Activated CD8-positive, alpha-beta memory T cell treated with anti-CD3 and anti-CD28 coated beads, Interleukin-2, amount 50 U/mL, for 24 hours (primary cell): Measurements from ENCODE around the gene ALAS1.
"Not testable (repeated sequence)": the region's sequence is repeated elsewhere in the genome, so short reads cannot be mapped to it uniquely, and the experiment has no call there.

Experiments used
- DNase-seq: peaks from one replicate; pipeline ENCODE4 v3.0.0-alpha.2; 2020; ENCODE audit errors: extremely low read depth

Gene ALAS1

DNA sequence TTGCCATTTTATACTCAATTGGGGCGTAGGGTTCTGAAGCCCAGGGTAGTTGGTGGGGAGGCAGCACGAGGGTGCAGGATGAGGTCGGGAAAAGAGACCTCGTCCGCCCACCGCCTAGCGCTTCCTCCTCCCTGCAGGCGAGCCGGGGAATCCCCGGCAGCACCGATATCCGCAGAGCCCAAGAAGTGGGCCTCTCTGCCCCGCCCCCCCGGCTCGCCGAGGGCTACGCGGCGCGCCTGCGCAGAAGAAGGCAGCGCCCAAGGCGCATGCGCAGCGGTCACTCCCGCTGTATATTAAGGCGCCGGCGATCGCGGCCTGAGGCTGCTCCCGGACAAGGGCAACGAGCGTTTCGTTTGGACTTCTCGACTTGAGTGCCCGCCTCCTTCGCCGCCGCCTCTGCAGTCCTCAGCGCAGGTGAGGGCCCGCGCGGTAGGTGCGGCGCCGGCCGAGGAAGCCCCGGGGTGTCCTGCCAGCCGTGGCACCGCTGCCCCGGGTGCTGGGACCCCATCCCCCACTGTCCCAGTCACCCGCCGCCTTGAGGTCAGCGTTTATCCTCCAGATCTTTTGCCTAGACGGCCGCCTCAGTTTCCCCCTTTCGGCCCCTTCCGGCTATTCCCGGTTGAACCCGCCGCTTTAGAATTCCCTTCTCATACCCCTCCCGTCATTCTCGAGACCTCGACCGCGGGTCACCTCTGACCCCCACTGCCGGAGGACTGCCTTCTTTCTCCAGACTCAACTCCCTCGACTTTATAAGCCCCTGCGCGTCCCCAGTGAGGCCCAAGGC is at the start of gene ALAS1:
ALAS1 (plus strand) TSS at position 319 of the 784 bp plus-strand sequence. CDS start 1,082 bp downstream, outside the sequence.
- DNase-seq: peak; percentile 69

GRCh38 chr3:52149021-52149420 is 48.9 kb upstream of the ALAS1 start:
- DNase-seq: no peak

GRCh38 chr3:52149726-52150125 is 48.2 kb upstream of the ALAS1 start:
- DNase-seq: no peak

DNA sequence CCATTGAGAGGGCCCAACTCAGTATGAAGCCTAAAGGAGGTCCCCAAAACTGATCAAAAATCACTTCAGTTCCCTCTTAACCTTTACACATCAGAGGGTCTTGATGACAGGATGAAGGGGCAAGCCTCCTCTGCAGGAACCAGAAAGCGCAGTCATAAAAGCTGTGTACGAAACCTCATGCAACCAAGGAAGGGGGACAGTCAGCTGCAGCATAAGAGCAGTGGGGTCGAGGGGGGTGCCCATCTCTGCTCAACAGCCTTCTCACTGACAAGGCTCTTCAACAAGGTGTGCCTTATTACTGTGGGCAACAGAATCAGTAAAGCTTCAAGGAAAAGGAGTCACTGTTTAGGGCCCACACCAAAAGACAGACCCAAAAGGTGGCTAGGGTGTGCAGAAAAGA is 47.6 kb upstream of the ALAS1 start:
- DNase-seq: no peak

- DNase-seq: no peak
These were observed 47.1 kb upstream of the ALAS1 start for GRCh38 chr3:52150860-52151259.

DNA sequence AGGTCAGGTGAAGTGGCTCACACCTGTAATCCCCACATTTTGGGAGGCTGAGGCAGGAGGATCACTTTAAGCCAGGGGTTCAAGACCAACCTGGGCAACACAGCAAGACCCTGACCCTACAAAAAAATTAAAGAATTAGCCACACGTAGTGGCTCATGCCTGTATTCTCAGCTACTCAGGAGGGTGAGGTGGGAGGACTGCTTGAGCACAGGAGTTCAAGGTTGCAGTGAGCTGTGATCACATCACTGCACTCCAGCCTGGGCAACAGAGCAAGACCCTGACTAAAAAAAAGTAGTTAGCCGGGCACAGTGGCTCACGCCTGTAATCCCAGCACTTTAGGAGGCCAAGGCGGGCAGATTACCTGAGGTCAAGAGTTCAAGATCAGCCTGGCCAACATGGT is 46.0 kb upstream of the ALAS1 start:
- not testable (repeated sequence) for DNase-seq

DNA sequence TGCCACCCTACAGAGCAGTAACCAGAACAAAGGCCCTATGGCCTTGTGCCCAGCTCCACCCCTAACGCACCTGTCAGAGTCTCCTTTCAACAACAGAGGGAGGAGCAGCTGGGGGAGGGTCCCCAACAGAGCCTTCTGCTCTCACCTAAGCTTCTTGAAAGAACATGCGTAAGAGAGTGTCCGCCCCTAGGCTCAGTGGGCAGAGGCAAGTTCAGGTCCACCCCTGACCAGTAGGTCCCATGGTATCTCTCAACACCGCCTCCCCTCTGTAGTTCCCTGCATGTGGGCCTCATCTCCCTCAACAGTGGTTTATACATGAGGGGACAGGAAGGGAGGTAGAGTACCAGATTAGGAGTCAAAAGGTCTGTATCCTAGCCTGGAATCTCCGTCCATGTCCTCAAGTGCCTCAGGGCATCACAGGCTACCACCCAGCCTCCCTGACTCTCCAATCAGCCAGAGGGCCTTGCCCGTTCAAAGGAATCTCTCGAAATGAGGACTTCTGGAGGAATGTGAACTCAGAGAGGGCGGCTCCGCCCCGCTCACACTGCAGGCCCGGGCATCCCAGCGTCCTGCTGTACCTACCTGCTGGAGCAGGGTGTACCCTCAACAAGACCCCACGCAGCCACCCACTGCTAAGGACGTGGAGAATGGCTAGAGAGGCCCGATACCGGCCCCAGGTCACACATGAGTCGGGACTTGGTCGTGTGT is 44.4 kb upstream of the ALAS1 start:
- DNase-seq: no peak

- DNase-seq: peak; percentile 73
These were observed 43.5 kb upstream of the ALAS1 start, which contains the start of gene POC1A for GRCh38 chr3:52154135-52155094. POC1A (minus strand) TSS chr3:52154423; CDS start chr3:52154372, 51 bp downstream.

GRCh38 chr3:52155912-52156311 is 42.0 kb upstream of the ALAS1 start:
- no peak for DNase-seq

DNA sequence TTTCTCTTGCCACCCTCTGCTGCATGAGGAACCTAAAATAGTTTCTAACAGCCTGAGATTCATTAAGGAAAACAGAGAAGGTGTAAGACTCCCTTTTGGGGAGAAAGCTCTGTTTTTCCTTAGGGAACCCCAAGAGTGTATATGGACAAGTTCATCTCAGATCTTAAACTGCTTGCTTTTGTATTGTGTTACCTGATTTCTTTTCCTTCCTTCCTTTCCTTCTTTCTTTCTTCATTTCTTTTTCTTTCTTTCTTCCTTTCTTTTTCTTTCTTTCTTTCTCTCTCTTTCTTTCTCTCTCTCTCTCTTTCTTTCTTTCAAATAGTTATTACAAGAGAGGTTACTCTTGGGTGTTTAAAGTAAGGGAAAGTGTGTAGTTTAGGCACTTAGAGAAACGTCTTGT is 38.5 kb upstream of the ALAS1 start:
- no peak for DNase-seq

DNA sequence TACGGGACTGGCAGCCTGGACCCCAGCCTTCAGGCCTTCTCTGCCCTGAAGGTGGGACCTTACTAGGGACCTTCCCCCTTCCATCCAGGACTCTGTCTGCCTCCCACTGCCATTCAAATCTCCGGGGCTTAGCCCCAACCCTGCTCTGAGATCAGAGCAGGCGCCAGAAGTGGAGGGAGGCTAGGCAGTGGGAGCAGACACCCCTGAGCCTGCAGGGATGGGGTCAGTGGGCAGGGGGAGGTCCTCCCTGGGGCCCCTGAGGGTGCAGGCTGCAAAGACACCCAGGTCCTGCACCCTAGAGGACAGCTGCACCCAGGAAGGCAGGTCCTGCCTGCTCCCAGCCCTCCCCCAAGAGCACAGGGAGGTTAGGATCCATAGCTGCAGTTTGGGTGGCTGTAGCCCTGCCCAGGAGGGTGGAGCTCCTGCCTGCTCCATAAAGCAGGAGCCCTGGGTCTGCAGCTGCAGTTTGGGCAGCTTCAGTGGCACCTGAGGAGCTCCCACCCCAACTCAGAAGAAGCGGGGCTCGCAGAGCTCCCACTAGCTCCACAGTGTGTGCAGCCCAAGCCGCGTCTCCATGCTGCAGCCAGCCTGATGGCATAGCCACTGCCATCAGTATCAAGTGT is 35.6 kb upstream of the ALAS1 start:
- no peak for DNase-seq

DNA sequence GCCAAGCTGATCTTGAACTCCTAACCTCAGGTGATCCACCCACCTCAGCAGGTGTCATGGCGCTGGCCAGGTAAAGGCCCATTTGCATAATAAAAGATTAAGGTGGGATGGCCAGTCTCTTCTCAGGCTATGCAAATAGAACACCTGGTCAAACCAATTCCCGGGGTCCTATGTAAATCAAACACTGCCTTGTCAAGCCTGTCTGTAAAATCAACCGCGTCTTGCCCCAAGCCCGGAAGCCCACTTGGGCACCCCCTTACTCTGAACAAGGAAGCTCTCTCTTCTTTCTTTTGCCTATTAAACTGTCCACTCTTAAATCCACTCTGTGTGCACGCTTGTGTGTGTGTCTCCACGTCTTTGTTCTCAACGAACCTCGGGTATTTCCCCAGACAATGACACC is 30.7 kb upstream of the ALAS1 start:
- DNase-seq: no peak

DNA sequence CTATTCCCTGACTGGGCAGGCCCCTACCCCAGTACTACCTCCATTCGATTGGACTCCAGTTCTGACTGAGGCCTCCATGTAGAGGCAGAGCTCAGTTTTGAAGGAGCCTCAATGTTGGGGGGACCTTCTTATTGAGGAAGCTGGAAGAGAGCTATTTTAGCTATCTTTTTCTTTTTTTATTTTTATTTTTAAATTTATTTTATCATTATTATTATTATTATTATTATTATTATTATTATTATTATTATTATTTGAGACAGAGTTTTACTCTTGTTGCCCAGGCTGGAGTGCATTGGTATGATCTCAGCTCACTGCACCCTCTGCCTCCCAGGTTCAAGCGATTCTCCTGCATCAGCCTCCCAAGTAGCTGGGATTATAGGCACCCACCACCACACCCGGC is 27.7 kb upstream of the ALAS1 start:
- DNase-seq: not testable (repeated sequence)

- no peak for DNase-seq
These were observed 26.3 kb upstream of the ALAS1 start for GRCh38 chr3:52171514-52172261.

- no peak for DNase-seq
These were observed 25.6 kb upstream of the ALAS1 start for GRCh38 chr3:52172262-52172757.

GRCh38 chr3:52173101-52173500 is 24.9 kb upstream of the ALAS1 start:
- no peak for DNase-seq

DNA sequence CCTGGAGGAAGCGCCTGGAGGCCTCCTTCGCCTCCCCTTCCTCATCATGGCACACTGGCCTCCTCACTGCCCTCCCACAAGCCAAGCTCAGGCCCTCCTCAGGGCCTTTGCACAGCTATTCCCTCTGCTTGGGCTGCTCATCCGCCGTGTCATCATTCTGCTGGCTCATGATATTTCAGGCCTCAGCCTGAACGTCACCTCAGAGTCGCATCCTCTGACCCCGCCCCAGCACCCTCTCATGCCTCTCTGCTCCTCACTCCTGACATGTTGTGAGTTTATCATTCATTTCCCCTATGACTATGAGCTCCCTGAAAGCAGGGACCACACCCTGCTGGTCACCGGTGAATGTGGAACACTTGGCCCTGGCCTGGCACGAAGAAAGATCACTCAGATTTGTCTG is 23.1 kb upstream of the ALAS1 start:
- DNase-seq: no peak

DNA sequence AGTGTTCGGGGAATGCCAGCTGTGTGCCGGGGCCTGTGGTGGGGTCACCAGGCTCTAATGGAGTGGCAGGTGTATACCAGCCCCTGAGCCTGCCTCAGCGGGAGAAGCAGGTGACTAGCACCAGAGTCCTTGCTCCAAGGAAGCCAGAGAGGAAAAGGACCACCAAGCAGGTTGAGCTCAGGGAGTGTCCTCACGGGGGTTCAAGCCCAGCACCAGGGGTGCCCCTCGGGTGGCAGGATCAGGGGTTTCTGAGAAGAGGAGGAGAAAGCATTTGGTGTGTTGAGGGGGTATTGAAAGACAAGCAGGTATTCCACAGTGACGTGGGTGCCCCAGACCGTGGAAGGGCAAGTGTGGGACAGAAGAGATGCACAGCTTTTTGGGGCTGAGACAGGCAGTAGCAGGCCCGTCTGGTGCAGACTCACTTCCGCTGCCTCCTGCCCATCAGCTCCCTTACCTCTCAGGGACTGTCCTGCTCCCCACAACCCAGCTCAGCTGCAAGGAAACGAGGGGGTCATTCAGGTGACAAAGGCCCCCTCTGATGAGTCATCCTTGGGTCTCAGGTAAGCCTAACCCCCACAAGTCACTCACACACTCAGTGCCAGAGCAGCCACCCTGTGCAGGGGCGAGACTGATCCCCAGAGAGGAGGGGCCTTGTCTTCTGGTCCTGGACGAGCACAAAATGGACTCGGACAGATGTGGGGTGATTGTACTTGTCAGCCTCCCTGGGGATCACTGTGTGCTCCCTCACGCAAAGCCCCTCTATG is 22.4 kb upstream of the ALAS1 start:
- DNase-seq: no peak

GRCh38 chr3:52176180-52176752 is 21.7 kb upstream of the ALAS1 start:
- no peak for DNase-seq
